ENCODE data around the gene NADSYN1. TPM values are rescaled to one million over a fixed set of nuclear protein-coding genes. Genes with fewer than 3 reads are reported as not detected.
A peak's percentile ranks its signal among the peaks of the same experiment; 100 is the strongest.

NADSYN1 gene
- total RNA-seq (151 TPM), polyA plus RNA-seq (10 to 100 TPM; 35.1 to 43.1 (median 41.2) TPM)

- H3K9me3 ChIP-seq (ENCODE audit: control insufficient read depth in 2 of 2, low read length in 2 of 2): no peaks in the 10 kb centered on the region
- Mint-ChIP-seq H3K36me3 (peaks cover 9% of the 10 kb centered on the region), H3K4me1 (peaks cover 15 to 80% (median 54%) of the 10 kb centered on the region in 4 donors), H3K27ac (peak within 1 kb of the TSS; percentile 97), H3K9me3 (no peaks in the 10 kb centered on the region), H3K27me3 (no peaks in the 10 kb centered on the region), H3K4me3 (peak within 1 kb of the TSS; percentile 90 to 95 (median 92))
- H3K36me3 ChIP-seq (ENCODE audit: control insufficient read depth, insufficient read depth, low read length): peaks cover 35% of the 10 kb centered on the region
- DNase-seq (peak; percentile 89 to 95 (median 93)), ATAC-seq (ENCODE audit: low read depth in 2 of 2) (peak; percentile 69 to 76)
- peak within 1 kb of the TSS; percentile 88 for H3K4me3 ChIP-seq (ENCODE audit: low read depth, low read length)
- peaks cover 54% of the 10 kb centered on the region for H3K4me1 ChIP-seq (ENCODE audit: control insufficient read depth, insufficient read depth, low read length, poor library complexity, severe bottlenecking)
- H3K27me3 ChIP-seq (ENCODE audit: control insufficient read depth, insufficient read depth, low read length): no peaks in the 10 kb centered on the region
- peak within 1 kb of the TSS; percentile 90 for H3K27ac ChIP-seq (ENCODE audit: insufficient read depth, low read length, poor library complexity, severe bottlenecking)
Measured at GRCh38 chr11:71453037-71453917, at the start of gene NADSYN1. Gene NADSYN1, plus strand, starts transcription at chr11:71453203. Its CDS starts 94 bp downstream, at chr11:71453297.

GRCh38 chr11:71404209-71404608, 48.8 kb upstream of the NADSYN1 start:
- Histone ChIP-seq H3K27me3 (ENCODE audit: control insufficient read depth, insufficient read depth, low read length) (no peaks in the 10 kb centered on the region), H3K36me3 (ENCODE audit: control insufficient read depth, insufficient read depth, low read length) (no peaks in the 10 kb centered on the region), H3K9me3 (ENCODE audit: control insufficient read depth in 2 of 2, low read length in 2 of 2) (no peaks in the 10 kb centered on the region), H3K4me3 (ENCODE audit: low read depth, low read length) (no peak overlapping the region), H3K4me1 (ENCODE audit: control insufficient read depth, insufficient read depth, low read length, poor library complexity, severe bottlenecking) (no peaks in the 10 kb centered on the region), H3K27ac (ENCODE audit: insufficient read depth, low read length, poor library complexity, severe bottlenecking) (no peak overlapping the region)
- H3K9me3 Mint-ChIP-seq: peaks cover 0 to 4% (median 0%) of the 10 kb centered on the region in 7 donors
- no peaks in the 10 kb centered on the region for H3K27me3 Mint-ChIP-seq
- H3K27ac Mint-ChIP-seq: no peak overlapping the region
- H3K36me3 Mint-ChIP-seq: no peaks in the 10 kb centered on the region
- H3K4me3 Mint-ChIP-seq: no peak overlapping the region
- no peaks in the 10 kb centered on the region for H3K4me1 Mint-ChIP-seq
- ATAC-seq (ENCODE audit: low read depth in 2 of 2): no peak
- DNase-seq: no peak

- no peaks in the 10 kb centered on the region for H3K4me1 Mint-ChIP-seq
- Histone ChIP-seq H3K9me3 (ENCODE audit: control insufficient read depth in 2 of 2, low read length in 2 of 2) (no peaks in the 10 kb centered on the region), H3K4me3 (ENCODE audit: low read depth, low read length) (no peak overlapping the region), H3K4me1 (ENCODE audit: control insufficient read depth, insufficient read depth, low read length, poor library complexity, severe bottlenecking) (no peaks in the 10 kb centered on the region), H3K36me3 (ENCODE audit: control insufficient read depth, insufficient read depth, low read length) (no peaks in the 10 kb centered on the region), H3K27ac (ENCODE audit: insufficient read depth, low read length, poor library complexity, severe bottlenecking) (no peak overlapping the region), H3K27me3 (ENCODE audit: control insufficient read depth, insufficient read depth, low read length) (no peaks in the 10 kb centered on the region)
- H3K27me3 Mint-ChIP-seq: no peaks in the 10 kb centered on the region
- DNase-seq (no peak), ATAC-seq (ENCODE audit: low read depth in 2 of 2) (no peak)
- H3K27ac Mint-ChIP-seq: no peak overlapping the region
- peaks cover 0 to 5% (median 3%) of the 10 kb centered on the region in 7 donors for H3K9me3 Mint-ChIP-seq
- no peaks in the 10 kb centered on the region for H3K36me3 Mint-ChIP-seq
- H3K4me3 Mint-ChIP-seq: no peak overlapping the region
Measured at GRCh38 chr11:71406681-71407080, 46.3 kb upstream of the NADSYN1 start.

- ATAC-seq (ENCODE audit: low read depth in 2 of 2): no peak
- Histone ChIP-seq H3K9me3 (ENCODE audit: control insufficient read depth in 2 of 2, low read length in 2 of 2) (no peaks in the 10 kb centered on the region), H3K27ac (ENCODE audit: insufficient read depth, low read length, poor library complexity, severe bottlenecking) (no peak overlapping the region), H3K4me3 (ENCODE audit: low read depth, low read length) (no peak overlapping the region), H3K27me3 (ENCODE audit: control insufficient read depth, insufficient read depth, low read length) (no peaks in the 10 kb centered on the region), H3K4me1 (ENCODE audit: control insufficient read depth, insufficient read depth, low read length, poor library complexity, severe bottlenecking) (no peaks in the 10 kb centered on the region), H3K36me3 (ENCODE audit: control insufficient read depth, insufficient read depth, low read length) (no peaks in the 10 kb centered on the region)
- no peaks in the 10 kb centered on the region for H3K4me1 Mint-ChIP-seq
- peaks cover 0 to 4% (median 3%) of the 10 kb centered on the region in 7 donors for H3K9me3 Mint-ChIP-seq
- H3K4me3 Mint-ChIP-seq: no peak overlapping the region
- H3K27ac Mint-ChIP-seq: no peak overlapping the region
- H3K36me3 Mint-ChIP-seq: no peaks in the 10 kb centered on the region
- no peak for DNase-seq
- no peaks in the 10 kb centered on the region for H3K27me3 Mint-ChIP-seq
Measured at GRCh38 chr11:71407356-71407755, 45.6 kb upstream of the NADSYN1 start.

- Mint-ChIP-seq H3K36me3 (no peaks in the 10 kb centered on the region), H3K4me3 (no peak overlapping the region), H3K9me3 (peaks cover 0 to 5% (median 3%) of the 10 kb centered on the region in 7 donors), H3K4me1 (no peaks in the 10 kb centered on the region), H3K27ac (no peak overlapping the region), H3K27me3 (no peaks in the 10 kb centered on the region)
- H3K4me3 ChIP-seq (ENCODE audit: low read depth, low read length): no peak overlapping the region
- ATAC-seq (ENCODE audit: low read depth in 2 of 2) (no peak), DNase-seq (no peak)
- no peaks in the 10 kb centered on the region for H3K36me3 ChIP-seq (ENCODE audit: control insufficient read depth, insufficient read depth, low read length)
- no peak overlapping the region for H3K27ac ChIP-seq (ENCODE audit: insufficient read depth, low read length, poor library complexity, severe bottlenecking)
- no peaks in the 10 kb centered on the region for H3K9me3 ChIP-seq (ENCODE audit: control insufficient read depth in 2 of 2, low read length in 2 of 2)
- no peaks in the 10 kb centered on the region for H3K27me3 ChIP-seq (ENCODE audit: control insufficient read depth, insufficient read depth, low read length)
- no peaks in the 10 kb centered on the region for H3K4me1 ChIP-seq (ENCODE audit: control insufficient read depth, insufficient read depth, low read length, poor library complexity, severe bottlenecking)
Measured at GRCh38 chr11:71408826-71409225, 44.2 kb upstream of the NADSYN1 start.

- H3K4me1 Mint-ChIP-seq: no peaks in the 10 kb centered on the region
- H3K36me3 Mint-ChIP-seq: no peaks in the 10 kb centered on the region
- no peak overlapping the region for H3K4me3 Mint-ChIP-seq
- Histone ChIP-seq H3K4me3 (ENCODE audit: low read depth, low read length) (no peak overlapping the region), H3K4me1 (ENCODE audit: control insufficient read depth, insufficient read depth, low read length, poor library complexity, severe bottlenecking) (no peaks in the 10 kb centered on the region), H3K27ac (ENCODE audit: insufficient read depth, low read length, poor library complexity, severe bottlenecking) (no peak overlapping the region), H3K27me3 (ENCODE audit: control insufficient read depth, insufficient read depth, low read length) (no peaks in the 10 kb centered on the region), H3K9me3 (ENCODE audit: control insufficient read depth in 2 of 2, low read length in 2 of 2) (no peaks in the 10 kb centered on the region), H3K36me3 (ENCODE audit: control insufficient read depth, insufficient read depth, low read length) (no peaks in the 10 kb centered on the region)
- DNase-seq: no peak
- H3K27me3 Mint-ChIP-seq: no peaks in the 10 kb centered on the region
- ATAC-seq (ENCODE audit: low read depth in 2 of 2): no peak
- no peak overlapping the region for H3K27ac Mint-ChIP-seq
- peaks cover 0 to 5% (median 0%) of the 10 kb centered on the region in 7 donors for H3K9me3 Mint-ChIP-seq
Measured at GRCh38 chr11:71410363-71410966, 42.5 kb upstream of the NADSYN1 start.

GRCh38 chr11:71414645-71415044, 38.4 kb upstream of the NADSYN1 start:
- Histone ChIP-seq H3K4me3 (ENCODE audit: low read depth, low read length) (no peak overlapping the region), H3K4me1 (ENCODE audit: control insufficient read depth, insufficient read depth, low read length, poor library complexity, severe bottlenecking) (no peaks in the 10 kb centered on the region), H3K9me3 (ENCODE audit: control insufficient read depth in 2 of 2, low read length in 2 of 2) (no peaks in the 10 kb centered on the region), H3K27ac (ENCODE audit: insufficient read depth, low read length, poor library complexity, severe bottlenecking) (no peak overlapping the region), H3K36me3 (ENCODE audit: control insufficient read depth, insufficient read depth, low read length) (no peaks in the 10 kb centered on the region), H3K27me3 (ENCODE audit: control insufficient read depth, insufficient read depth, low read length) (no peaks in the 10 kb centered on the region)
- no peaks in the 10 kb centered on the region for H3K4me1 Mint-ChIP-seq
- peaks cover 0 to 4% (median 0%) of the 10 kb centered on the region in 7 donors for H3K9me3 Mint-ChIP-seq
- peaks cover 4% of the 10 kb centered on the region for H3K27me3 Mint-ChIP-seq
- ATAC-seq (ENCODE audit: low read depth in 2 of 2) (no peak), DNase-seq (no peak)
- no peak overlapping the region for H3K27ac Mint-ChIP-seq
- no peak overlapping the region for H3K4me3 Mint-ChIP-seq
- no peaks in the 10 kb centered on the region for H3K36me3 Mint-ChIP-seq
